NCI-H345 (cell line): ENCODE data around the gene PHIP.
"Not testable (repeated sequence)": the region's sequence is repeated elsewhere in the genome, so short reads cannot be mapped to it uniquely, and the experiment has no call there.

Source experiments
- DNase-seq: peaks from one replicate; lab custom pipeline; 2025; lab: John Stamatoyannopoulos, UW

The PHIP gene

DNA sequence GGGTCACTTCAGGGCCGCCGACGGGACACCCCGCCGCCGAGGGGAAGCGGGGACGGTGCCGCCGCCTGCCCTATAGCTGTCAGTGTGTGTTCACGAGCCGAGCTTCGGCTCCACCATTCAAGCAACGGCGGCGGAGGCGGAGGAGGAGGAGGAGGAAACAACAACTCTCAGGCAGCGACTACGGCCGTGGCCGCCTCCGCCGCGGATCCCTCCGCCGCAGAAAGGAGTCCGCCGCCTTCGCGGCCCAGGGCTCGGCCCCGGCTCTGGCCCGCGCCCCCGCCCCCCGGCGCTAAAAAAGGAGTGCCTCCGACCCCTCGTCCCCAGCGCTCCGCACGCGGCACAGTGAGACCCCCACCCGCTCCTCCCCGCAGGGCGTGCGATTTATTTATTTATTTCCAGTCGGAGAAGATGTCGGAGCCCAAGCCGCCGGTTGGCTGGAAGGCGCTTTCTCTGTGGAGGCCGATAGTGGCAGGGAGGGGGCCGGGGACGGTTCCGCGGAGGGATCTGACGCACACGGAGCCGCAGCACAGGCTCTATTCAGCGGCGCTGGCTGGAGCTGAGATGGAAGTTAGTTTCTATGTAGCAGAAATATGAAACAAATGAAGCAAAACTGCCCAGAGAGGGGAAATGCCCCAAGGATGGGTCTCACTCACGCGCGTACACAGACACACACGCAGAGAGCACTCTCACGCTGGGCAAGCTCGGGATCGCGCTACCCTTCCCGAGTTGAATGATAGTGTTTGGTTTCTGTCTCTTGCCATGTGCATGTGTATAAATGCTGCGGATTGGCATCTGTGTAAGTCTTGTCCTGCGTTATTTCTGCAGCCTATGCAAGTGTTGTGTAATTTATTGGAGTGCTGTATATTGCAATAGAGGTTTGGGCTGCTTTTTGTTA, at the start of gene PHIP:
Gene PHIP (minus strand): TSS at position 180 of the 895 bp plus-strand sequence. CDS start 186 bp downstream, outside the sequence.
- DNase-seq: peak; percentile 97

DNA sequence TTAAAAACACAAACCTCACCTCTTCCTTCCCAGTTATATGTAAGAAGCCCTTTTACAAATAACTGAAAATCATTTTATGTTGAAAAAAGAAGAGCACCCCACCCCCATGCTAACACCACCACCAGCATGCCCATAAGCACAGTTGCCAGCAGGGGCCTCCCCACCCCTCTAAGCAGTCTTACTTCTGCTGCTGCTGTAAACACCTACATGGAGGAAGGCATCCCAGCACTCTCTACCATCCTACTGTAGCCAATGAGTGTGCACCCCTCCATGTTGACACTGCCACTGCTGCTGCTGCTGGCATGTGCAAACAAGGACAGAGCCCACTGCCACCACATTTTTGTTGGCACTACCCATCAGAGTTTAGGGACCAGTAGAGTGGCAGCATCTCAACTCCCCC, 49.6 kb upstream of the PHIP start:
- DNase-seq: no peak

DNA sequence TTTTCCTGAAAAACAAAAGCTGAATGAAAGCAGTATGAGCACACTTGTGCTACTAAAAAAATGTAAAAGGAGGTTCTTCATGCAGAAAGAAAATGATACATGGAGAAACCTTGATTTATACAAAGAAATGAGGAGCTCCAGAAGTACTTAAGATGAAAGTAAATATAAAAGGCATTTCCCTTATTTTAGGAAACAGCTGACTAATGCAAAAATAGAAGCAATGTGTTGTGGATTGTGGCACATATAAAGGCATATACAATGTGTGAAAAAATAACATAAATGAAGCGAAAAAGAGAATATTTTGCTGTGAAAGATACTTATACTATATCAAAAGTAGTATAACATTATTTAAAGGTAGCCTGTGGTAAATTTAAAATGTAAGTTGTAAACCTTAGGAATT, 41.2 kb upstream of the PHIP start:
- no peak for DNase-seq

DNA sequence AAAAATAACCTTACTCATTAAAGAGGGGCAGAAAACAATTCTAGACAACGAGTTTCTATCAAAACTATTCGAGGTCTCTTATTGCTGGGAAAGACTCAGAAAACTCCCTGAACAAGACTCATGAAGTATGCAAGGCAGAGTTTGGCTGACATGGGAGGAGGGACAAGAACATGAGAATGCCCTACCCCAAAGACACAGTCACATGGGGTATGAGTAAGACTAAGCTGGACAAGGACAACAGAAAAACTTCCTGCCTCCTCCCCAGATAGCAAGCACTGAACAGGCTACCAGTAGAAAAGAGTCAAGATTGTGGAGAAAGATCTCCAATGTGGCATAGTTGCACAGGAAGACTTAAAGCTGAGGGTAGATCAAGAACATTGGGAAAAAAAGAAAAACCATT, 39.7 kb upstream of the PHIP start:
- DNase-seq: no peak

DNA sequence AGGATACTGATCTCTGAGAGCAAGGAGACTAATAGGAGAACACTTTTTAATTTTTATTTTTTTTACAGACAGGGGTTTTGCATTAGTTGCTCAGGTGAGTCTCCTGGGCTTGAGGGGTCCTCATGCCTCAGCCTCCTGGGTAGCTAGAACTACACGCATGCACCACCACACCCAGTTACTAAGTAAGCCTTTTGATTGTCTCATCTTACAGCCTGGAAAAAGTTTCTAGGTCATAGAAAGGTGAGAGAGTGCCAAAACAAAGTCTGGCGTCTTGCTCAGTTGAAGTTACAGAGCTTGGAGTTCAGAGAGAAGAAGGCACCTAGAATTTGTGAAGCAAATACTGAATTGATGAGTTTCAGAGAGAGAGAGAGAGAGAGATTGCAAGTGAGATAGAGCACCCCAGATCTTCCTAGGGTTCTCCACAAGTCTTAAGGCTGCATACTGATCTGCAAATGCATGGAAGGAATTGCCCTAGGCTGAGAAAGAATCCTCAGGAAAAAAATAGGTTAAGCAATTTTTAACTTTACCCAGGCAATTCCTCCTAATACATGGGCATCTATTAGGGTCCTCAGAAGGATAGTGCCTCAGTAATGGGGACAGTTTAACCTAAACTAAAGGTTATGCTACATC, 37.6 kb upstream of the PHIP start:
- no peak for DNase-seq

DNA sequence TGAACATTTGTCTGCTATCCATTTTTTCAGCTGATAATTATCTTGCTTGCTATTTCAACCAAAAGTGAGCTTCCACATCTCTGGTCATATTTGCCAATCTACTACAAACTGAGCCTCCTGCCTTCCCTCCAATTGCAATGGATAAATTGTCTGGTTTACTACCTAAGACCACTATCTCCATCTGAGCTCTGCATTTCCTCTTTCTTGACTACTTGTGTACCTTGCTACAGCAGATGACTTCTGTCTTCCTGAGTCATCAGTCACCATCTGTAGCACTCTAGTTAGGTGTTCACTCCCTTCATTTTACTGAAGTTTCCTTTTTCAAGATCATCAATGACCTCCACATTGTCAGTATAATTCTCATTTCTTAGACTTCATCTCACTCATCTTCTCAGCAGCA, 33.5 kb upstream of the PHIP start:
- DNase-seq: no peak

DNA sequence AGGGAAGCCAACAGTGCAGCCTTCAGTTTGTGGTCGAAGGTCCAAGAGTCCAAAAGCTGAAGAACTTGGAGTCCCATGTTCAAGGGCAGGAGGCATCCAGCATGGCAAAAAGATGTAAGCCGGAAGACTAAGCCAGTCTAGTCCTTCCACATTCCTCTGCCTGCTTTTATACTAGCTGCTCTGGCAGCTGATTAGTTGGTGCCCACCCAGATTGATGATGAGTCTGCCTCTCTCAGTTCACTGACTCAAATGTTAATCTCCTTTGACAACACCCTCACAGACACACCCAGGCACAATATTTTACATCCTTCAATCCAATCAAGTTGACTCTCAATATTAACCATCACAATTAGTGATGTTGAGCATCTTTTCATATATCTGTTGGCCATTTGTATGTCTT, 23.1 kb upstream of the PHIP start:
- no peak for DNase-seq

DNA sequence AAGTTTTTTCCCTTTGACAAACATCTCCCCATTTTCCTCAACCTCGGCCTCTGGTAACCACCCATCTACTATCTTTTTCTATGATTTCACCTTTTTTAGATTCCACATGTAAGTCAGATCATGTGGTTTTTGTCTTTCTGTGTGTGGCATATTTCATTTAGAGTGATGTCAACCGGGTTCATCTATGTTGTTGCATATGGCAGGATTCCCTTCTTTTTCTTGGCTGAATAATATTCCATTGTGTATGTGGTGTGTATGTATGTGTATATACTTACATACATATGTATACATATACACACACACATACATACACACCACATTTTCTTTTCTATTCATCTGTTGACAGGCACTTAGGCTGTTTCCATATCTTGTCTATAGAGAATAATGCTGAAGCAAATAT, 22.2 kb upstream of the PHIP start:
- no peak for DNase-seq

DNA sequence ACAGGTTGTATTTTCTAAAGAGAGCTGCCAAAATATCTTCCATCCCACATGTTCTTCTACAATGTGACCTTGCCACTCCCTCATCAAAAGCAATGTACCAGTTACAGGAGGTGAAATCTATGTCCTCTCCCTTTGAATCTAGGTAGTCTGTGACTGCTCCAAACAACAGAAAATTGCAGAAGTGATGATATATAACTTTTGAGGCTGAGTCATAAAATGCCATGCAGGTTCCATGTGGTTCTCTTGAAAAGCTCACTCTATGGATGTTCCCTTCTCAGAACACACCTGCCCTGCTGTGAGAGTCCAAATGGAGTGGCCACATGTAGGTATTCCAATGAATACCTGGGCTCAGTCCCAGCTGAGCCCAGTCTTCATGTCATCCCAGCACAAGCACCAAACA, 16.9 kb upstream of the PHIP start:
- DNase-seq: no peak

DNA sequence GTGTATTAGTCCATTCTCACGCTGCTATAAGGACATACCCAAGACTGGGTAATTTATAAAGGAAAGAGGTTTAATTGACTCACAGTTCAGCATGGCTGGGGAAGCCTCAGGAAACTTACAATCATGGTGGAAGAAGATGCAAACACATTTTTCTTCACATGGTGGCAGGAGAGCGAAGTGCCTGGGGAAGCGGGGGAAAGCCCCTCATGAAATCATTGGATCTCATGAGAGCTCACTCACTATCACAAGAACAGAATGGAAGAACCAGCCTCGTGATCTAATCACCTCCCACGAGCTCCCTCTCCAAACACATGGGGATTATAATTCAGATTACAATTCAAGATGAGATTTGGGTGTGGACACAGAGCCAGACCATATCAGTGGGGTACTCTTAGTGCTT, 13.7 kb upstream of the PHIP start:
- DNase-seq: not testable (repeated sequence)

DNA sequence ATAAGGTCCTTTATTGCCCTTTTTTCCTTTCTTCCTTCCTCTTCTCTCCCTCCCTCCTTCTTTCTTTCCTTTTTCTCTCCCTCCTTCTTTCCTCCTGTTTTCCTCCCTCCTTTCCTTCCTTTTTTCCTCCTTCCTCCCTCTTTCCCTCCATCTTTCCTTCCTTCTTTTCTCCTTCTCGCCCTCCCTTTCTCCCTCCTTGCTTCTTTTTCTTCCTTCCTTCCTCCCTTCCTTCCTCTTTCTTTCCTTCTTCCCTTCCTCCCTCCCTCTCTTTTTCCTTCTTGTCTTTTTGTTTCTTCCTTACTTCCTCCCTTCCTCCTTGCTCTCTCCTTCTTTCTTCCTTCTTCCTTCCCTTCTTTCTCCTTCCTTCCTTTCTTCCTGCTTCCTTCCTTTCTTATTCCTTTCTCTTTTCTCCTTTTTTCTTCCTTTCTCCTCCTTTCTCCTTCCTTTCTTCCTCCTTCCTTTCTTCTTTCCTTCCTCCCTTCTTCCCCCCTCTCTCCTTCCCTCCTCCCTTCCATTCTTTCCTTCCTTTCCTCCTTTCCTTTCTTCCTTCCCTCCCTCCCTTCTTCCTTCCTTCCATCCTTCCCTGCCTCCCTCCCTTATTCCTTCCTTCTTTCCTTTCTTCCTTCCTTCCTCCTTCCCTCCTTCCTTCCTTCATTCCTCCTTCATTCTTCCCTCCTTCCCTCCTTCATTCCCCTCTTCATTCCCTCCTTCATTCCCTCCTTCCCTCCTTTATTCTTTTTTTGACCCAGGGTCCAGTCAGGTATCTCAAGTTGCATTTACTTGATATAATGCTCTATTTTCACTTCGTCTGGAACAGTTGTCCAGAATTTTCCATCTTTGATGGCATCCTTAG, 11.7 kb upstream of the PHIP start:
- DNase-seq: no peak

DNA sequence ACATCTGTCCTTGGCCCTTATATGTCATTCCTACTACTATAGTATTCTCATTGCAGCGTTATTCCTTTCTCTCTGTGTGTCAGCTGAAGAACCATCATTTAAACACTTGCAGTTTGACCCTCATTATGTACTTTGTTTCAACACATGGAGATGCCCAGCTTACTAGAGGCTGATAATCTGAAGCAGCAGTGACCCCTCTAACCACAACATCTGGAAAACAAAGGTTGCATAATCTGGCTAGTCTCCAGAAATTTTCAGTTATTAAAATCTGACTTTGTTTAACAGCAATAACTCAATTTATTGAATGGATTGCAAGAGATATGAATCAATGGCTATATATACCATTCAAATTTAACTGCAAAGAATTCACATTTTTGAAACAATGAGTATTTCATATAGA, 6.6 kb upstream of the PHIP start:
- DNase-seq: no peak

DNA sequence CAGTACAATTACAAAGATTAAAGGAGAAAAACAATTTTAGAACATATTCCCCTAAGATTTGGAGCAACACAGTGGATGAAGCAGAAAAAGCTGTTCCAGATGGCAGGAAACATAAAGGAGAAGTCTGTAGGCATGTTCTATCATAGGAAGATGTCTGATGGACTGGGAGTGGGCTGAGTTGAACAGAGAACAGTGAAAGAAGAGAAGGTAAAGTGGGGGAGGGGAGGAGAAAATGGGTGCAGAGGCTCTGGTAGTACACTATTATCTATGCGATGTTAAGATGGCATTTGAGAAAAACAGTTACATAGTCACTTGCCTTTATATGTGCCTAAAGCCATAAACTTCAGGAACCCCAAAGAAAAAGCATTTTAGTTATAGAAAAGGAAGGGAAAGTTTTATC, 4.2 kb upstream of the PHIP start:
- no peak for DNase-seq

DNA sequence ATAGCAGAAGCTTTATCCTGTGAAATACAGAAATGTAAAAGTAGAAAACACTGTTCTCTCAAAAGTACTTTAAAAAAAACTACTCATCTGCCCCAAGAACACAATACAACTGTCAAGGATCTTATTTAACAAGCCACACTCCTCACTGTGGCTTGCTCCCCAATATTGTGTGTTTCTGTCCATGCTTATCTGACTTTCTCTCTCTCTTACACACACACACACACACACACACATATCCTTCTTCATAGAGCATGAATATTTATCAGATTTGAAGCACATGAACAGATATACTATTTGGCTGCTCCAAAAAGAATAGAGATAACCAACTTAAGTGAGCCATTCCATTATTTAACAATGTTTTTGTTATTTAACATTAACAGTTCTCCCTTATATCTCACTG, 3.6 kb upstream of the PHIP start:
- no peak for DNase-seq

DNA sequence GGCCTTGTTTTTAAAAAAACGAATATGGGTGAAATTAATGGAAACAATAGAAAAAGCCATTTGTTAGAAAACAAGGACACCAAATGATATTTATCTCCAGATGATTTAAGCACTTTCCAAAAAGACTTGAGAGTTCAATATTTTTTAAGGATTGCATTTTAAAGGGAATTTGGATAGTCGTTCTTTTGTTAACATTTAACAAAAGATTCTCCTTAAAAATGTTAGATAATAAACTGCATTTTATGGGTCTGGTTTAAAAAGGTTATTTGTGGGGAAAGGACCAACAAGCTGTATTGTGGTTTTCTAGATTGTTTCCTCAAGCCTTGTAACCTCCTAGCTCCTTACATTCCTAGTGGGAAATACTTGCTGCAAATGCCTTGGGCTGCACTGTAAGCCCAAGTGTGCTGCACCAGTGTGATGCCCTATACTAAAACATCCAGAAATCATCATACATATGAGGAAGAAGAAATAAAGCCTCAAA, 1.5 kb upstream of the PHIP start:
- no peak for DNase-seq

DNA sequence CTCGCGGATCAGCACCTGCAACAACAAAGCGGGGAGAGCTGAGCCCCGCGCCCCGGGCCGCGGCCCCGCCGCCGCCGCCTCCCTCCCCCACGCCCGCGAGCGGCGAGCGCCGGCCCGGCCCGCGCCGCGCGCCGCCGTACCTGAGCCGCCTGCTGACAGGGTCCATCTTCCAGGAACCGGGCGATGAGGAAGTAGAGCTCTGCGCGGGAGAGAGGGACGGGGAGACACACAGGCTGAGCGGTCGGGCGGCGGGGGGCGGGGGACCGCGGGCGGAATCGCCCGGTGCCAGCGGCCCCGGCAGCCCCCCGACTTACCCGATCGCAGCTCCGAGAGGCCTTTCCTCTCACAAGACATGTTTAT, 359 bp downstream of the PHIP start:
- peak; percentile 64 for DNase-seq

DNA sequence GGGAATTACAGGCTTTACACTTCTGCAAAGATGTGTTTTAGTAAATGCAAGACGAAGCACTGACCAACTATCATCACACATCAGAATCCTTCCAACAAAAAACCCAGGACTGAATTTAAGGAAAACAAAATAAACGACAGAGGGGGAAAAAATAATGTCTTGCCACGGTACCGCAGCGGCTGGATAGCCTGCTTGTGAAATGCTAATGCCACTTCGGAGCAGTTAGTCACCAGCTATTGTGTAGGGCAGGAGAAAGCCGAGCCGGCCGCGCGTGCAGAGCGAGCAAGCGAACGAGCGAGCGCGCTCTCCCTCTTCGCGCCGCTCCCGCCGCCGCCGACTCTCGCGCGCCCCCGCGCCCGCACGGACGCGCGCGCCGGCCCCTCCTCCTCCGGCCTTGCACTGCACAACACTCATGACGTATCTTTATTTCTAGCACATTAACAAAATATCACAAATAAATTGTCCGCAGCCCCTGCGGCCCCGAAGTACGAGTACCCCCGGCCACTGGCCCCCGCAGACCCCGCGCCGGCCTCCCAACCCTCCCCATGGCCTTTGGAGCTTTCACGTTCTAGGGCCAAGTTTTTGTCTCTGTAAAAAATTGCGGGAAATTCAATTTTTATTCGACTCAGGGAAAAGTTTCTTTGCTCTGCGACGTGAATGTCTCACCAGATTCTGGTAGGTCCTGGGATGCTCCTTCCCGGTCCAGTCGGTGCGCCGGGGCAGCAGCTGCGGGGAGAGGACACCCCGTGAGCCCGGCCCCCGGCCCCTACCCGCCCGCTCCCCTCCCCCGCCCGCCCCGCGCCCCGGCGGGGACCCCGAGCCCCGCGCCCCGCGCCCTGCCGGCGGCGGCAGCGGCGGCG, 1.0 kb downstream of the PHIP start:
- DNase-seq: peak; percentile 93

DNA sequence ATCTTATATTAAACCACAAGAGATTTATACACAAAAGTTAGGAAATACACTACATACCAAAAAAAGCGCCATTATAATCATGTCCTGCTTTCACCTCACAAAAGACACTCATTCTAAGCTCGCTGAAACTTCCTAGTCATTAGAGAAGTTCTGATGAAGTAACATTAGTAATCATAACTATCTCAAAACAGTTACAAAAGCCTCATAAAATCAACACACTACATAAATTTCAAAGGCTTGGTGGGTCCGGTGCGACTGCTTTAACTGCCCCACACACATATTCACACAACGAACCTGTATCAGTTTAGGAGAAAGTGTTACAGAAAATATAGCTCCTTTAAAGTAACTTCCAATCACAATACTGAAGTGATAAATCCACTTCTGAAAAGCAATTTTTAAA, 1.9 kb downstream of the PHIP start:
- no peak for DNase-seq

DNA sequence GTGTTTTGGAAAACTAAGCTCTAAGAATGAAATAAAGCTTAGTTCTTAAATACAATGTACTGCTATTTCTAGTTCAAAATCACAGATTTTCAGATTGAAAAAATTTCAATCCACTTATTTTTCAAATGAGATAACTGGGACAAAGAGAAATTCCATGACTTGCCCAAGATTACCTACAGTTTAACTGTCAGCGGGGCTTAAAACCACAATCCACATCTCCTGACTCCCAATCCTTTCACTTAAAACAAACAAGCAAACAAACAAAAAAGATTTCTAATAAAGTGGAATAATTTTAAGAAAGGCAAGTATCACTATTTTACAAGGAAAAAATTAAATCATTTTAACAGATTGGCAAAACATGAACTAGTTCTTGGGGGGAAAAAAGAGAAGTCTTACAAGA, 4.2 kb downstream of the PHIP start:
- no peak for DNase-seq

DNA sequence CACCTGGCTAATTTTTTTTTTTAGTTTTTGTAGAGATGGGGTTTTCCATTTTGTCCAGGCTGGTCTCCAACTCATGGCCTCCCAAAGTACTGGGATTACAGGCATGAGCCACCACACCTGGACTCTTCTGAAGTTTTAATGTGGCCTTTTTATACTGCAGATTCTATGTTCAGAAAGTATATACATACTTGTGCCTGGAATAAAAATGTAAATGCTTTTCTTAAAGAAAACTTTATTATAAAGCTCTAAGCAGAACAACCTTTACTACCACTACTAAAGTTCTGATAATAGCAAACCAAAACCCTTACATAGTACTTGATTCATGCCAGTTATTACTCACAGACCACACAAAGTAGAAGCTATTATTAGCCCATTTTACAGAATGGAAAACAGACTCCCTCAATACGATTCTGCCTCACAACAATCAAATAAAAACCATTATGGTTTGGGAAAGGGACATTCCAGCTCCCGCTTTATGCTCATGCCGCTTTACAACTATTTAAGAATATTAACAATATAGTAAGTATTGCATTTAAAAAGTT, 5.3 kb downstream of the PHIP start:
- DNase-seq: no peak

DNA sequence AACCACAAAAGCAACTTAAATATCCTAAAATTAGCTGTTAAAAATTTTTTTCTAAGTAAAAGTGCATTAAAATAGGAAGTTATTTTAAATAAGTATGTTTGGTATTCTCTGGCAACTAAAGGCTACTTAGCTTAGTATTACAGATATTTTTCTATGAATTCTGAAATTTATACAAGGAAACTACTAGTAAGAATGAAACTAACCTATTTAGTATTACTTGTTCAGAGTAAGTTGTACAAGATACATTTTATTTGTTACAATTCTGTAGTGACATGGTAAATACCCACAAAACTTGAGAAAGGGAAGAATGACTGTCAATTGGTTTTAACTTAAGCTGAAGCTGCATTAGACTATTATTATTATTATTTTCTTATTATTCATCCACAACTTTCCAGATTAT, 6.5 kb downstream of the PHIP start:
- no peak for DNase-seq
